Esophagus (tissue), 2 donors: ENCODE measurements around the gene DIAPH2. TPM values are rescaled to one million over a fixed set of nuclear protein-coding genes. Genes with fewer than 3 reads are reported as not detected.

ENCODE experiments used
- H3K27ac ChIP-seq, 2 donors: one replicate each; pipeline ENCODE4 v1.5.1; 2013; ENCODE audit warnings: low read depth in 2 of 2, mild to moderate bottlenecking in 2 of 2, inconsistent platforms in 1 of 2, low read length in 1 of 2, moderate library complexity in 1 of 2
- H3K27me3 ChIP-seq, 2 donors: one replicate each; pipeline ENCODE4 v1.6.1; 2013; ENCODE audit warnings: low read length in 2 of 2, control low read depth in 1 of 2, mild to moderate bottlenecking in 1 of 2; ENCODE audit not compliant: insufficient read depth in 2 of 2, control insufficient read depth in 1 of 2
- H3K36me3 ChIP-seq, 2 donors: one replicate each; pipeline ENCODE4 v1.6.1; 2013; ENCODE audit warnings: low read length in 1 of 2; ENCODE audit not compliant: control insufficient read depth in 2 of 2, insufficient read depth in 2 of 2
- H3K4me1 ChIP-seq, 2 donors: one replicate each; pipeline ENCODE4 v1.6.1; 2013; ENCODE audit warnings: low read length in 1 of 2; ENCODE audit not compliant: control insufficient read depth in 2 of 2, insufficient read depth in 2 of 2
- H3K4me3 ChIP-seq, 2 donors: one replicate each; pipeline ENCODE4 v1.5.1; 2013; ENCODE audit warnings: low read length in 2 of 2, mild to moderate bottlenecking in 2 of 2, low read depth in 1 of 2, moderate library complexity in 1 of 2
- H3K9me3 ChIP-seq, 2 donors: one replicate each; pipeline ENCODE4 v1.6.1; 2013; ENCODE audit warnings: mild to moderate bottlenecking in 2 of 2, low read depth in 1 of 2, low read length in 1 of 2, moderate library complexity in 1 of 2; ENCODE audit not compliant: control insufficient read depth in 2 of 2, insufficient read depth in 1 of 2
- WGBS, 2 donors: extraction: QIAGEN DNeasy Blood & Tissue Kit; methylation state at CpG; one replicate each; pipeline ENCODE4 v1.1.7; 2013; 5-methylcytosine and 5-hydroxymethylcytosine counted together
- polyA plus RNA-seq, 2 donors: library from polyadenylated mRNA; stranded (reverse); fragments of 200-250 nt; gene quantifications; one replicate each; pipeline ENCODE4 v1.2.3, GENCODE V29; 2013
- donor health status: healthy with polysubstance abuse.
- donor health status: Bipolar disorder and iron deficiency.

The DIAPH2 gene
- polyA plus RNA-seq, 2 donors, result 3.6 to 4.5 TPM

- no peak overlapping the region for H3K27ac ChIP-seq
- no peaks in the 10 kb centered on the region for H3K36me3 ChIP-seq
- 76 to 83% methylated on average over 2 of the region's 2 CpGs for WGBS, 2 donors
- no peaks in the 10 kb centered on the region for H3K4me1 ChIP-seq
- no peaks in the 10 kb centered on the region for H3K9me3 ChIP-seq
- no peak overlapping the region for H3K4me3 ChIP-seq
- H3K27me3 ChIP-seq, result no peaks in the 10 kb centered on the region
Observed at GRCh38 chrX:97309487-97310116, 625.0 kb downstream of the DIAPH2 start.

- Histone ChIP-seq H3K4me1 (no peaks in the 10 kb centered on the region), H3K4me3 (no peak overlapping the region), H3K27me3 (no peaks in the 10 kb centered on the region), H3K36me3 (no peaks in the 10 kb centered on the region), H3K9me3 (no peaks in the 10 kb centered on the region), H3K27ac (no peak overlapping the region)
- WGBS, 2 donors, result 54 to 92% methylated on average over 8 of the region's 8 CpGs
Observed at GRCh38 chrX:97310373-97310772, 625.7 kb downstream of the DIAPH2 start.

- WGBS, 2 donors, result 84 to 92% methylated on average over 4 of the region's 4 CpGs
- Histone ChIP-seq H3K4me1 (no peaks in the 10 kb centered on the region), H3K9me3 (no peaks in the 10 kb centered on the region), H3K36me3 (no peaks in the 10 kb centered on the region), H3K4me3 (no peak overlapping the region), H3K27me3 (no peaks in the 10 kb centered on the region), H3K27ac (no peak overlapping the region)
Observed at GRCh38 chrX:97311066-97311778, 626.6 kb downstream of the DIAPH2 start.

GRCh38 chrX:97314345-97314744, 629.7 kb downstream of the DIAPH2 start:
- Histone ChIP-seq H3K4me1 (no peaks in the 10 kb centered on the region), H3K4me3 (no peak overlapping the region), H3K27ac (no peak overlapping the region), H3K27me3 (no peaks in the 10 kb centered on the region), H3K36me3 (no peaks in the 10 kb centered on the region), H3K9me3 (no peaks in the 10 kb centered on the region)
- 77 to 81% methylated on average over 1 of the region's 1 CpG for WGBS, 2 donors

GRCh38 chrX:97315939-97316338, 631.3 kb downstream of the DIAPH2 start:
- no peak overlapping the region for H3K4me3 ChIP-seq
- no peak overlapping the region for H3K27ac ChIP-seq
- no peaks in the 10 kb centered on the region for H3K9me3 ChIP-seq
- H3K36me3 ChIP-seq, result no peaks in the 10 kb centered on the region
- no peaks in the 10 kb centered on the region for H3K4me1 ChIP-seq
- 89 to 92% methylated on average over 7 of the region's 7 CpGs for WGBS, 2 donors
- H3K27me3 ChIP-seq, result no peaks in the 10 kb centered on the region

GRCh38 chrX:97320305-97320704, 635.7 kb downstream of the DIAPH2 start:
- no peak overlapping the region for H3K4me3 ChIP-seq
- no peaks in the 10 kb centered on the region for H3K4me1 ChIP-seq
- WGBS, 2 donors, result 81 to 91% methylated on average over 11 of the region's 11 CpGs
- no peaks in the 10 kb centered on the region for H3K36me3 ChIP-seq
- no peak overlapping the region for H3K27ac ChIP-seq
- no peaks in the 10 kb centered on the region for H3K27me3 ChIP-seq
- no peaks in the 10 kb centered on the region for H3K9me3 ChIP-seq

- no peaks in the 10 kb centered on the region for H3K4me1 ChIP-seq
- H3K27me3 ChIP-seq, result no peaks in the 10 kb centered on the region
- no peak overlapping the region for H3K4me3 ChIP-seq
- no peaks in the 10 kb centered on the region for H3K36me3 ChIP-seq
- H3K9me3 ChIP-seq, result no peaks in the 10 kb centered on the region
- H3K27ac ChIP-seq, result no peak overlapping the region
Observed at GRCh38 chrX:97322401-97322800, 637.8 kb downstream of the DIAPH2 start.

GRCh38 chrX:97326456-97326855, 641.8 kb downstream of the DIAPH2 start:
- Histone ChIP-seq H3K27me3 (no peaks in the 10 kb centered on the region), H3K36me3 (no peaks in the 10 kb centered on the region), H3K9me3 (no peaks in the 10 kb centered on the region), H3K4me1 (no peaks in the 10 kb centered on the region), H3K27ac (no peak overlapping the region), H3K4me3 (no peak overlapping the region)
- 79 to 82% methylated on average over 2 of the region's 2 CpGs for WGBS, 2 donors

GRCh38 chrX:97328853-97329390, 644.3 kb downstream of the DIAPH2 start:
- Histone ChIP-seq H3K27ac (no peak overlapping the region), H3K9me3 (no peaks in the 10 kb centered on the region), H3K4me3 (no peak overlapping the region), H3K27me3 (no peaks in the 10 kb centered on the region), H3K4me1 (no peaks in the 10 kb centered on the region), H3K36me3 (no peaks in the 10 kb centered on the region)
- 90 to 97% methylated on average over 1 of the region's 1 CpG for WGBS, 2 donors

- no peak overlapping the region for H3K4me3 ChIP-seq
- no peaks in the 10 kb centered on the region for H3K27me3 ChIP-seq
- no peaks in the 10 kb centered on the region for H3K36me3 ChIP-seq
- 96% methylated on average over 1 of the region's 1 CpG for WGBS, 2 donors
- H3K9me3 ChIP-seq, result no peaks in the 10 kb centered on the region
- H3K27ac ChIP-seq, result no peak overlapping the region
- H3K4me1 ChIP-seq, result no peaks in the 10 kb centered on the region
Observed at GRCh38 chrX:97330151-97330550, 645.5 kb downstream of the DIAPH2 start.
